NCI-H2227 (cell line): Measurements from ENCODE around the gene BMERB1.
"Not testable (repeated sequence)": the region's sequence is repeated elsewhere in the genome, so short reads cannot be mapped to it uniquely, and the experiment has no call there.

Source experiments
- DNase-seq: peaks from one replicate; lab custom pipeline; 2025; ENCODE audit not compliant: unreplicated experiment; lab: John Stamatoyannopoulos, UW

The BMERB1 gene

DNA sequence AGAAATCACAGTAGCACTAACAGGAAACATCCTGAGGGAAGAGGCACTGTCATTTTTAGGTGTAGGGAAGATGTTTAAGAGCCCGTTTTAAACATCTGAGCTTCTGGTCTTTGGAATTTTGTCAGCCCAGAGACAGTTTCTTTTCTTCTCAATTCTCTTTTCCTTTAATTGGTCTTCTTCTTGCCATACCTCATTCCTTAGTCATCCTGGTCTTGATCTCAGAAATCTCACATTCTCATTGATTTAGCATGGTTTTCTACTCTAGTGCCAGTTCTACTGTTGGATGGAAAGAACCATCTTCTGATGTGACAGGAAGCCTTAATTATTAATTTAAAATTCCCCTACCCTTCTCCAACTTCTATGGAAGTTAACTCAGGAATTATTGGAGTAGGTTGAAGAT lies 25.4 kb downstream of the BMERB1 start:
- DNase-seq: no peak

DNA sequence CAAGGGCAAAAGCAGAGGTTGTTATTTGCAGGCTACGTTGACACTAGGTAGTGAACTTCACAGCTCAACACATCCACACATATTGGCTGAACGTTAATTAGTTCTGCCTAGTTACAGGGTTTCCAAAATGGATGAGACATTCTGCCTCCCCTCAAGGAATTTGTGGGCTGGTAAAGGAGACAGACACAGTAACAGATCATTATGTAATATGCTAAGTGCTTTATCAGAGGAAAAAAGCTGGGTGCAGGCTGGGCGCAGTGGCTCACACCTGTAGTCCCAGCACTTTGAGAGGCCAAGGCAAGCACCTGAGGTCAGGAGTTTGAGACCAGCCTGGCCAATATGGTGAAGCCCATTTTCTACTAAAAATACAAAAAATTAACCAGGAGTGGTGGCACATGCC lies 26.2 kb downstream of the BMERB1 start:
- no peak for DNase-seq

DNA sequence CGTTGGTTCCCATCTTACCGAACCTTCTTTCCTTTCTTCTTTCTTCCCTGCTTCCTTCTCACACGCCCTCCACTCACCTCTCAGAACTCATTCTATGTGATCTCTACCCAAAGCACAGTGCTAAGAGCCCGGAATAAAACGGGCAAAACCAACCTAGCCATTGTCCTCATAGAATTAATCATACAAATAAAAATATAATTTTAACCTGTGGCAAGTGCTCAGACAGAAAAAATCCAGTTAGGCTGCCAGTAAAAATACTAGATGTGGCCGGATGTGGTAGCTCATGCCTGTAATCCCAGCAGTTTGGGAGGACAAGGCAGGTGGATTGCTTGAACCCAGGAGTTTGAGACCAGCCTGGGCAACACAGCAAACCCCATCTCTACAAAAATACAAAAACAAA lies 27.0 kb downstream of the BMERB1 start:
- DNase-seq: no peak

DNA sequence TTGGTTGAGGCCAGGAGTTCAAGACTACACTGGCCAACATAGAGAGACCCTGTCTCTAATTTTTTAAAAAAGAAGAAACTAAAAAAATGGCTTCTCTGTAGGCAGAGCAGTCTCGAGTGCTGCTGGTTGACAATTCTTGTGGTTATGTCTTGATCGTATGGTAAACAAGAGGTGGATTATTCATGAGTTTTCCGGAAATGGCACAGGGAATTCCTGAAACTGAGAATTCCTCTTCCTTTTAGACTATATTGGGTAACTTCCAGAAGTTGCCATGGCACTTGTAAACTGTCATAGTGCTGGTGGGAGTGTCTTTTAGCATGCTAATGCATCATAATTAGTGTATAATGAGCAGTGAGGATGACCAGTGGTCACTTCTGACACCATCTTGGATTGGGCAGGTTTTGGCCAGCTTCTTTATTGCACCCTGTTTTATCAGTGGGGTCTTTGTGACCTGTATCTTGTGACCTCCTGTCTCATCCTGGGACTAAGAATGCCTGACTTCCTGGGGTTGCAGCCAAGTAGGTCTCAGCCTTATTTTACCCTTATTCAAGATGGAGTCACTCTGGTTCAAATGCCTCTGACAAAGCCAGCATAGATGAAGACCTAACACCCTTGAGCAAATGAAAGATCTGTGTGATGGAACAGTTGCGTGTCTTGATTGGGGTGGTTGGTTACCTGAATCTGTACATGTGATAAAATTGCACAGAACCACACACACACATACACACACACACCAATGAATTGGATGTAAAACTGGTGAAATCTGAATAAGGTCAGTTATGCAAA lies 30.2 kb downstream of the BMERB1 start:
- no peak for DNase-seq

DNA sequence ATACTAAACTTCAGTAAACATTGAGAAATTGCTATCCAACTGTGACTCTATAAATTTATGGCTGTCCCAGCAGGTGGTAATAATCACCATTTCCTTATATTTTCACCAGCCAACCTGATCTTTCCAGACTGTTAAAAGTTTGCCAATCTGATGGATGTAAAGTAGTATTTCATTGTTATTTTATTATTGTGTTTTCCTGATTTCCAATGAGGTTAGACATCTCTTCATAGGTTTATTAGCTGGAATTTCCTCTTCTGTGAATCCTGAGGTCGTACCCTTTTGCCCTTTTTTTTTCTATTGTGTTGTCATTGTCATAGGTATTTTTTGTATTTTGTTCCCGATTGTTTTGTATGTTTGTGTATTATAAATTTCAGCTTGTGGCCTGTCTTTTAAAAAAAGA lies 31.7 kb downstream of the BMERB1 start:
- no peak for DNase-seq

DNA sequence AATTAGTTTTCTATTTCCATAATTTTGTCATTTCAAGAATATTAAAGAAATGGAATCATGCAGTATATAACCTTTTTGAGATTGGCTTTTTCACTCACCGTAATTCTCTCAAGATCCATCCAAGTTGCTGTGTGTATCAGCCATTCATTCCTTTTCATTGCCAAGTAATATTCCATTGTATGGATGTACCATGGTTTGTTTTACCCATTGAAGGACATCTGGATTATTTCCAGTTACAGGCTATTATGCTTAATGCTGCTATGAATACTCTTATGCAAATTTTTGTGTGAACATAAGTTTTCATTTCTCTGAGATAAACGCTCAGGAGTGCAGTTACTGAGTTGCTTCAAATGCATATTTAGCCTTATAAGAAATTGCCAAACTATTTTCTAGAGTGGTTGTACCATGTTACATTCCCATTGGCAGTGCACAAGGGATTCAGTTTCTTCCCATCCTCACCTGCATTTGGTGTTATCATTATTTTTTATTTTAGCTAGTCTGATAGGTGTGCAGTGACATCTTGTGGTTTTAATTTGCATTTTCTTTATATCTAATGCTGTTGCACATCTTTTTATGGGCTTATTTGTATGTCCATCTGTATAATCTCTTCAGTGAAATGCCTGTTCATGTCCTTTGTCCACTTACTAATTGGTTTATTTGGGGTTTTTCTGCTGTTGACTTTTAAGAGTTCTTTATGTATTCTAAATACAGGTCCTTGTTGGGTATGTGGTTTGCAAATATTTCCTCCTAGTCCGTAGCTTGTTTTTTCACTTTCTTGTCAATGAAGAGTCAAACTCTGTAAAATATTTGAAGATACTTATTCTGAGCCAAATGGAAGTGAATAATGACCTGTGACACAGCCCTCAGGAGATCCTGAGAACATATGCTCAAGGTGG lies 32.7 kb downstream of the BMERB1 start:
- no peak for DNase-seq

DNA sequence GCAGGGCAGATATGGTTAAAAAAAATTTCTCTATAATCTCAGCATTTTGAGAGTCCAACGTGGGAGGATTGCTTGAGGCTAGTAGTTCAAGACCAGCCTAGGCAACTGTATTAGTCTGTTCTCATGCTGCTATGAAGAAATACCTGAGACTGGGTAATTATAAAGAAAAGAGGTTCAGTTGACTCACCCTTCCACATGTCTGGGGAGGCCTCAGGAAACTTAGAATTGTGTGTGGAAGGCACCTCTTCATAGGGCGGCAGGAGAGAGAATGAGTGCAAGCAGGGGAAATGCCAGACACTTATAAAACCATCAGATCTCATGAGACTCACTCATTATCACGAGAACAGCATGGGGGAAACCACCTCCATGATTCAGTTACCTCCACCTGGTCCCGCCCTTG lies 42.6 kb downstream of the BMERB1 start:
- not testable (repeated sequence) for DNase-seq

DNA sequence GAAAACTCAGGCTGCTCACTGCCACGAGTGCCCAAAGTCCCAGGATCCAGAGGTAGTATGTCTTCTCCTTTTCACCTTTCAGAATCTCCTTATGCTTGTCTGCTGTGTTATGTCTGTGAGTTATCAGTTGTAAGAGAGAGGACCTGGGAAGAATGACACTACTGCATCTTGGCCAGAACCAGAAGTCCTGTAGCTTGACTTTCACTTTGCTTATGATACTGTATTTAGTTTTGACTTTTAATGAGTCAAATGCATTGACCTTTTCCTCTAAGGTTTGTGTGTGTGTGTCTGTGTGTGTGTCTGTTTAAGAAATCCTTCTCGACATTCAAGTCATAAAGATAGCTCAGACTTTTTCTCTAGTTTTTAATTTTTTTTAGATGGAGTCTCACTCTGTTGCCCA lies 43.4 kb downstream of the BMERB1 start:
- DNase-seq: no peak

DNA sequence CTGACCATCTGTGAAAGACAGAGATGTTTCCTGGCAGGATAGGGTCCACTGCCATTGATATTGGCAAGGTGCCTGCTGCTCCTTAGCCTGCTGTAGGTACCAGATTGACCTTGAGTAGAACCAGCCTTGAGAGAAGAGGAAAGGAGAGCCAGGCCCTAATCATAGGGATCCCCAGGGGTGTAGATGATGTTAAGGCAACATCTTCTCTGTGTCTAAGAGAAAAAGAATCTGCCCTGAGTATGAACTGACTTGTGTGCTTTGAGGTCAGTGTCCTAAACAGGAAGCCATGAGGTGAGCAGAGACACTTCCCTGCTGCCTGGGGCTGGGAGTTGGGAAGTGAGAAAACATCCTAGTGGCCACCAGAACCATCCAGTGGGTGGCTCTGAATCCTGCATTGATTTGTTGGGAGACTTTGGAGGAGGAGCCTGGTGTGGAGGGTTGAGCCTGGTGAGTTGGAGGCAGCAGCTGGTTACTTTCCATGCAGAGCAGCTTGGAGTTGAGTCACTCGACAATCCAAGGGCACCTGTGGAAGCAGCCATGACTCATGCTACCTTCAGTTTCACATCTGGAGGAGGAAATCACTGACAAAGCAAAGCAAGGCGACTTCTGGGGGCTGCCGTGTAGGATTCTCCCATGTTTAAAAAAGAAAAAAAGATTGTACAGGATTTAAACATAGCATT lies 47.8 kb downstream of the BMERB1 start:
- DNase-seq: no peak

DNA sequence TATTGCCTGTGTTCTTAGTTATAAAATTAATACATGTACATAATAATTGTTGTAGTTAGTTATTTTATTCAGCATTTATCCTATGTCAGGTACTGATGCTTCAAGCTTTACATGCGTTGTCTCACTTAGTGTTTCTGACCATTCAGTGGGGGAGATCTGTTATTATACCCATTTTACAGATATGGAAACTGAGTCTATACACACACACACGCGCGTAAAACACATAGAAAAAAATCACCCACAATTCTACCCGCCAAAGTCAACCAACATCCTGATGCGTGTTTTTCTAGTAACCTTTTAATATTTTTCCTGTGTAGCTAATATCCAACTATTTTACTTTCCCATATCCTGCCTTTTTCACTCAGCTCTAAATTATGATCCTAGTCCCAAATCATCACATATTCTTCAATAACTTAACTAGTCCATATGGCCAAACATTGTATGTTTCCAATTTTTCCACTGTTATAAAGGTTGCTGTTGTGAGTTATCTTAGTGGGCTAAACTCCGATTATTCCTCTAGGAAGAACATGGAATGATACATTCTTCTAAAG lies 48.4 kb downstream of the BMERB1 start:
- DNase-seq: no peak

DNA sequence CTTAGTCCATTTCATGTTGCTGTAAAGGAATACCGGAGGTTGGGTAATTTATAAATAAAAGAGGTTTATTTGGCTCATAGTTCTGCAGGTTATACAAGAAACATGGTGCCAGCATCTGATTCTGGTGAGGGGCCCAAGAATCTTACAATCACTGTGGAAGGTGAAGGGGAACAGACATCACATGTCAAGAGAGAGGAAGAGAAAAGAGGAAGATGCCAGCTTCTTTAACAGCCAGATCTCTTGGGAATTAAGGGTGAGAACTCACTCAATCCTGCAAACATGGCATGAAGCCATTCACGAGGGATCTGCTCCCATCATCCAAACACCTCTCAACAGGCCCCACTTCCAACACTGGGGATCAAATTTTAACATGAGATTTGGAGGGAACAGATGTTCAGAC lies 49.5 kb downstream of the BMERB1 start:
- no peak for DNase-seq

DNA sequence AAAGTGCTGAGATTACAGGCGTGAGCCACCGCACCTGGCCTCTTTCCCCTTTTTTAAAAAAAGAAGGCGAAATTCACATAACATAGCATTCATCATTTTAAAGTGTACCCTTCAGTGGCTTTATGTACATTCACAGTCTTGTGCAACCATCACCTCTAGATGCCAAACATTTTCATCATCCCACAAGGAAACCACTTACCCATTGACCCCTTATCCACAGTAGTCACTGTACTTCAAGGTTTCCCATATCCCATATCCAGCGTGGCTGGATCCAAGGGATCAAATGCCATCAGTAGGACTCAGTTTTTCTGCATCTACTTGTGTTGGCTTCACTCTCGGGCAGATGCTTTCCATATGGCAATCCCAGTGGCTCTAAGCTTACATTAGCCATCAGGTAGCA lies 50.3 kb downstream of the BMERB1 start:
- no peak for DNase-seq

DNA sequence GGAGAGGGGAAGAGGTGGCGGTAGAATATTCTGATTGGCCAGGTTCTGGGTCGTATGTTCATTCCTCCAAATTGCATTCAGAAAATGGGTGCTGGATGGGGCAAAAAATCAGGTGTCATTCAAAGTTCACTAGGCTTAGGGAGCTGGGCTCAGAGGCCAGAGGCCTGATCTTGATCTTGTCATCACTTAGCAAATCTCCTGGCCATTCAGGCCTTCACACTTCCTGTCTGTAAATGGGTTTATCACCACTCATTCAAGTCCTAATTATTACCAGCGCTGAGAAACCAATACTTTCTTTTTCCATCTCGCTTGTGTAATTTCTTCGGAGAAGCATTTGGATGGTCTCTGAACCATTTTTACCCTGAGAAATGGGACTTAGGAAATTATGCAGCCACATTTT lies 50.8 kb downstream of the BMERB1 start:
- DNase-seq: no peak

DNA sequence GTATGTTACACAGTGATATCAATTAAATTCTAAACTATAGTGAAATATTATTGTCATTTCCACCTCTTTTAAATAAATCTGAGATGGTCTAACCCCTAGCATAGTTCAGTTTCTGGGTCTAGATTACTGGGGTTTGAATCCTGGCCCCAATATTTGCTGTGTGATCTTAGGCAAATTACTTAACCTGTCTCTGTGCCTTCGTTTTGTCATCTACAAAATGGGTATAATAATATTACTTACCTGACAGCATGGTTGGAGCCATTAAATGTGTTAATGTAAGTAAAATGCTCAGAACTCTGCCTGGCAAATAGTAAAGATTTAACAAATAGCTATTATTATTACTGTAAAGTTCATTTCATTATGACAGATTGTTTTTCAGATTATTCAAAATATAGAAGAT lies 52.3 kb downstream of the BMERB1 start:
- no peak for DNase-seq

DNA sequence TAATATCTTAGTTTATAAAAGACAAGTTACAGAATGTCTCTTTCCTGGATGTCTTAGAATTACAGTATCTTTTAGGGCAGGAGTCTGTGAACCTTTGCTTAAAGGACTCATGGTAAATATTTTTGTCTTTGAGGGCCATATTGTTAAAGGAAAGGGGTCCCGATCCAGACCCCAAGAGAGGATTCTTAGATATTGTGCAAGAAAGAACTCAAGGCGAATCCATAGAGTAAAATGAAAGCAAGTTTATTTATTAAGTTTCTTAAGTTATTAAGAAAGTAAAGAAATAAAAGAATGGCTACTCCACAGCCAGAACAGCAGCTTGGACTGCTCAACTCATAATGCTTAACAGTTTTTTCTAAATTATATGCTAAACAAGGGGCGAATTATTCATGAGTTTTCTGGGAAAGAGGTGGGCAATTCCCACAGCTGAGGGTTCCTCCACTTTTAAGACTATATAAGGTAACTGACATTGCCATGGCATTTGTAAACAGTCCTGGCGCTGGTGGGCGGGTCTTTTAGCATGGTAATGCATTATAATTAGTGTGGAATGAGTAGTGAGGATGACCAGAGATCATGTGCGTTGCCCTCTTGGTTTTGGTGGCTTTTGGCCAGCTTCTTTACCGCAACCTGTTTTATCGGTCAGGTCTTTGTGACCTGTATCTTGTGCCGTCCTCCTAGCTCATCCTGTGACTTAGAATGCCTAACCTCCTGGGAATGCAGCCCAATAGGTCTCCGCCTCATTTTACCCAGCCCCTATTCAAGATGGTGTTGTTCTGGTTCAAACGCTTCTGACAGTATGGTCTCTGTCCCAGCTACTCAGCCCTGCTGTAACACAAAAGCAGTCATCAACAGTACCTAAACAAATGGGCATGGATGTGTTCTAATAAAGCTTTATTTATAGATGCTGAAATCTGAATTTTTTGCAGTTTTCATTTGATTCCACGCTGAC lies 53.2 kb downstream of the BMERB1 start:
- no peak for DNase-seq

DNA sequence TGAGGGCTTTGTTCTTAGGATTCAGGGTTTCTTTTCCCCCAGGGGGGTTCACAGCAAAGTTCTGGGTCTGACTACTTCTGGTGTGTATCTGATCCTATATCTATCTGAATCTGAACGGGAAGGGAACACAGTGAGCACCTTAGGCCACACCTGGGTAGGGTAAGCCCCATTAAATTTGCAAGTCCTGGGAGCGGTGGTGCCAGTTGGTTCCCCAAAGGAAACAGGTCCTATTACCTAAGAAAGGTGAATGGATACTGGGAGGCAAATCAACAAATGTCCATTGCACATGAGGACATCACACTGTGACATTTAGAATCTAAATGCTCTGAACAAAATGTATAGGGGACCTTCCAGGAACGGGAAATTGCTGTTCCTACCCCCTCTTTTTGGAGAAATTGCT lies 54.6 kb downstream of the BMERB1 start:
- DNase-seq: no peak

DNA sequence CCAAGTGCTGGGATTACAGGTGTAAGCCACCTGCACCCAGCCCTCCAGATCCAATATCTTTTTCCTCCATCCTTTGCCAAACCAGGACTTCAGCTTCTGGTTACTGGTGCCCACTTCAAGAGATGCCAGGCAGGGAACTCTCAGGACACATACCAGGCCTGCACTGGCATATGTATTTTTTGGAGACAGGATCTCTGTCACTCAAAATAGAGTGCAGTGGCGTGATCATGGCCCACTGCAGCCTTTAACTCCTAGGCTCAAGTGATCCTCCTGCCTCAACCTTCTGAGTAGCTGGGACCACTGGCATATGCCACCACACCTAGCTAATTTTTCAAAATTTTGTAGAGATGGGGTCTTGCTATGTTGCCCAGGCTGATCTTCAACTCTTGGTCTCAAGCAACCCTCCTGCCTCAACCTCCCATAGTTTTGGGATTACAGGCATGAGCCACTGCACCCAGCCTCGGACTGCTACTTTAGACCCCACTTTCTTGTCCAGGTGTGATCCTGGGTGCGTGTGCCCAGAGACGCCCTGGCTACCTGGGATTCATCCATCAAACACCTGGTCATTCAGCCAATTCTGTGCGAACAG lies 55.8 kb downstream of the BMERB1 start:
- DNase-seq: no peak

DNA sequence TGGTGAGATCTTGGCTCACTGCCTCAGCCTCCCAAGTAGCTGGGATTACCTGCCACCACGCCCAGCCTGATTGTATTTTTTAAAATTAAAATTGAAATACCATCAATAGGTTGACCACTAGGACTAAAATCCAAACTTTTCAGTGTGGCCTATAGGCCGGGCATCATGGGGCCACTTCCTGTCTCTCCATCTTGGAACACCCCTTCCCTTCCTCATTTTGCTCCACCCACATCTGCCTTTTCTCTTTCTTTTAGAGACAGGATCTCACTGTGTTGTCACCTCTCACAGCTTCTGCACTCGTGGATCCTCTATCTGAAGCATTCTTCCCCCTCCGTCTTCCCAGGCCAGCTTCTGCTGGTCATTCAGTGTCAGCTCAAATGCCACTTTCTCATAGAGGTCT lies 57.0 kb downstream of the BMERB1 start:
- no peak for DNase-seq

DNA sequence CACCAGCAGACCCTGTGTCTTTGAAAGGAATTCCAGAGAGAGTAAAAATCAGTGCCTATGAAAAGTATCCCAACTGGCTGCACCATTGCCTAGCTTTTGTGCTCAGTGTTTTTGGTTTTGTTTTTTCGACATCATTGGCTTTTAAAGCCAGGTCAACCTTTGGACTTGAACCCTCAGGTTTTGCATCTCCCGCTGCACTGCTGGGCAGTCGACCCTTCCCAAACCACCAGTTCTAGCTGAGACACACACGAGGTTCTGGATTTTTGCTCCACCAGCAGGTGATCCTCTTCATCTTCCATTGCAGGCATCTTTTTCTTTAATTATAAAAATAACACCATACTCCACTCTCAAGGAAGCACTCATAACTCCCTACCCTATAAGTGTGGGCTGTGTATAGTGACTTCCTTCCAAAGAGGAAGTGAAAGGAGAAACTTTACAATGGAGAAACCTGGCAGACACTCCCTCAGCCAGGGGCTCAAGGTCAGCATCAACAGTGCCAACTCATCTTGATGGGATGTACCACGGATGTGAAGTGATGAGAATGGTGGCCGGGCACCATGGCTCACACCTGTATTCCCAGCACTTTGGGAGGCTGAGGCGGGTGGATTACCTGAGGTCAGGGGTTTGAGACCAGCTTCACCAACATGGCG lies 57.8 kb downstream of the BMERB1 start:
- no peak for DNase-seq
